Right atrium auricular region (tissue), 2 donors: ENCODE measurements around the gene KDM4B. TPM values are rescaled to one million over a fixed set of nuclear protein-coding genes. Genes with fewer than 3 reads are reported as not detected.

ENCODE experiments used
- DNase-seq: peaks from one replicate; pipeline ENCODE4 v3.0.0-alpha.2; 2019; ENCODE audit warnings: low spot score
- H3K27ac ChIP-seq, 2 donors: fragments of 200-600 bp; sonication (generic); 1 replicate in 1 of 2; 2 replicates in 1 of 2; pipeline ENCODE4 v1.5.1; 2016 to 2019
- H3K27me3 ChIP-seq, 2 donors: fragments of 200-600 bp; sonication (generic); one replicate each; pipeline versions ENCODE4 v1.5.1 to v1.6.0; 2017 to 2019
- H3K36me3 ChIP-seq: fragments of 200-600 bp; sonication (generic); one replicate; pipeline ENCODE4 v1.5.1; 2016
- H3K4me1 ChIP-seq, 2 donors: fragments of 200-600 bp; sonication (generic); one replicate each; pipeline versions ENCODE4 v1.5.1 to v1.6.0; 2017 to 2019
- H3K4me3 ChIP-seq, 2 donors: fragments of 200-600 bp; sonication (generic); 1 replicate in 1 of 2; 2 replicates in 1 of 2; pipeline ENCODE4 v1.5.1; 2017 to 2019; ENCODE audit warnings: mild to moderate bottlenecking in 1 of 2, moderate library complexity in 1 of 2
- H3K9me3 ChIP-seq, 2 donors: fragments of 200-600 bp; sonication (generic); one replicate each; pipeline ENCODE4 v1.5.1; 2019
- total RNA-seq, 2 donors: library from RNA; depleted of rRNA; stranded (reverse); fragments of >200 nt; gene quantifications; one replicate each; pipeline ENCODE4 v1.1.0, GENCODE V29; 2016
- TF ChIP-seq, protein P1 (sequence below), 2 donors: fragments of 200-600 bp; sonication (generic); IDR thresholded peaks; one replicate each; pipeline ENCODE4 v1.5.1; 2019; ENCODE audit warnings: antibody characterized with exemption in 2 of 2

Gene KDM4B
- total RNA-seq, 2 donors from 2014 or later = 17.6 to 26.0 TPM

DNA sequence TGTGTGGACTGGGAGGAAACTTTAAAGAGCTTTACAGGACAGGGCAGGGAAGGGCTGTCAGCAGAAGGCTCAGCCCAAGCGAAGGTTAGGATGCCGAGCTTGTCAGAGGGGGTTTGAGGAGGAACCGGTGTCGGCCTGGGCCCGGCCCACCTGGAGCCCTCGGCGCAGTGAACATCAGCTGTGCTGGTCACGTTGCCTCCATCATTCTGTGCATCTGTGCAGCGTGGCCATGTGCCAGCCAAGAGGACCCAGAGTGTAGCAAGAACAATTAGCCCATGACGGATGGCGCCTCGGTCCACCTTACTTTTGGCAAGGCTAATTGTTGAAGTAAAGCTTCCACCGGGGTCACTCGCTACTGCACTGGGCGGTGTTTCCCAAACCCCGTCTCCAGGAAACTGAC is 210.3 kb downstream of the KDM4B start:
- H3K4me3 ChIP-seq = no peak overlapping the region
- H3K27ac ChIP-seq = no peak overlapping the region
- TF ChIP-seq, protein P1, sequence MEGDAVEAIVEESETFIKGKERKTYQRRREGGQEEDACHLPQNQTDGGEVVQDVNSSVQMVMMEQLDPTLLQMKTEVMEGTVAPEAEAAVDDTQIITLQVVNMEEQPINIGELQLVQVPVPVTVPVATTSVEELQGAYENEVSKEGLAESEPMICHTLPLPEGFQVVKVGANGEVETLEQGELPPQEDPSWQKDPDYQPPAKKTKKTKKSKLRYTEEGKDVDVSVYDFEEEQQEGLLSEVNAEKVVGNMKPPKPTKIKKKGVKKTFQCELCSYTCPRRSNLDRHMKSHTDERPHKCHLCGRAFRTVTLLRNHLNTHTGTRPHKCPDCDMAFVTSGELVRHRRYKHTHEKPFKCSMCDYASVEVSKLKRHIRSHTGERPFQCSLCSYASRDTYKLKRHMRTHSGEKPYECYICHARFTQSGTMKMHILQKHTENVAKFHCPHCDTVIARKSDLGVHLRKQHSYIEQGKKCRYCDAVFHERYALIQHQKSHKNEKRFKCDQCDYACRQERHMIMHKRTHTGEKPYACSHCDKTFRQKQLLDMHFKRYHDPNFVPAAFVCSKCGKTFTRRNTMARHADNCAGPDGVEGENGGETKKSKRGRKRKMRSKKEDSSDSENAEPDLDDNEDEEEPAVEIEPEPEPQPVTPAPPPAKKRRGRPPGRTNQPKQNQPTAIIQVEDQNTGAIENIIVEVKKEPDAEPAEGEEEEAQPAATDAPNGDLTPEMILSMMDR (IDR thresholded peaks at IDR 0.05) = no peak
- H3K27me3 ChIP-seq = no peaks in the 10 kb centered on the region
- no peak for DNase-seq
- no peaks in the 10 kb centered on the region for H3K36me3 ChIP-seq
- H3K9me3 ChIP-seq = no peaks in the 10 kb centered on the region
- H3K4me1 ChIP-seq = no peaks in the 10 kb centered on the region

DNA sequence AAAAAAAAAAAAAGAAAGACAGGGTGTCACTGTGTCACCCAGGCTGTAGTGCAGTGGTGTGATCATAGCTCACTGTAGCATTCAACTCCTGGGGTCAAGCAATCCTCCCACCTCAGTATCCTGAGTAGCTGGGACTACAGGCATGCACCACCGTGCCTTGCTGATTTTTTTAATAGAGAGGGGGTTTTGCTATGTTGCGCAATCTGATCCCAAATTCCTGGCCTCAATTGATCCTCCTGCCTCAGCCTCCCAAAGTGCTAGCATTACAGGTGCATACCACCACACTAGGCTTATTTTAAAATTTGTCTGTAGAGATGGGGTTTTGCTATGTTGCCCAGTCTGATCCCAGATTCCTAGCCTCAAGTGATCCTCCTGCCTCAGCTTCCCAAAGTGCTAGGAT is 212.4 kb downstream of the KDM4B start:
- no peaks in the 10 kb centered on the region for H3K36me3 ChIP-seq
- H3K27ac ChIP-seq = no peak overlapping the region
- no peak overlapping the region for H3K4me3 ChIP-seq
- no peaks in the 10 kb centered on the region for H3K27me3 ChIP-seq
- no peak for DNase-seq
- no peaks in the 10 kb centered on the region for H3K9me3 ChIP-seq
- TF ChIP-seq, protein P1 (IDR thresholded peaks at IDR 0.05) = no peak
- no peaks in the 10 kb centered on the region for H3K4me1 ChIP-seq

DNA sequence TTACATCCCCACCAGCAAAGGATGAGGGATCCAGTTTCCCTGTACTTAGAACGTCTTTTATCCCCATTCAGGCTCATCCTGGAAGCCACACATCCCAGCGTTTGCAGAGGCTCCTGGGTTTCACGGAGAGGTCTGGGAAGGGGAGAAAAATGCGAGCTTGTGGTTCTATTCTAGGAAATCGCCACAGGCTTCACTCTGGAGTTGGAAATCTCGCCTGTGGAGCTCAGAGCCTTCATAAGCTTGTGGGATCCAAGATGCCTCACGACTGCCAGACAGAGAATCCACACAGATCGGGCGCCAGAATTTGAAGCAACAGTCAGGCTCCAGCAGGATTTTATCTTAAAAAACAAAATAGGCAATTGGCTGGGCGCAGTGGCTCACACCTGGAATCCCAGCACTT is 213.8 kb downstream of the KDM4B start:
- Histone ChIP-seq H3K4me1 (no peaks in the 10 kb centered on the region), H3K27ac (no peak overlapping the region), H3K9me3 (no peaks in the 10 kb centered on the region), H3K4me3 (no peak overlapping the region), H3K27me3 (no peaks in the 10 kb centered on the region), H3K36me3 (no peaks in the 10 kb centered on the region)
- no peak for DNase-seq
- TF ChIP-seq, protein P1 (IDR thresholded peaks at IDR 0.05) = no peak

DNA sequence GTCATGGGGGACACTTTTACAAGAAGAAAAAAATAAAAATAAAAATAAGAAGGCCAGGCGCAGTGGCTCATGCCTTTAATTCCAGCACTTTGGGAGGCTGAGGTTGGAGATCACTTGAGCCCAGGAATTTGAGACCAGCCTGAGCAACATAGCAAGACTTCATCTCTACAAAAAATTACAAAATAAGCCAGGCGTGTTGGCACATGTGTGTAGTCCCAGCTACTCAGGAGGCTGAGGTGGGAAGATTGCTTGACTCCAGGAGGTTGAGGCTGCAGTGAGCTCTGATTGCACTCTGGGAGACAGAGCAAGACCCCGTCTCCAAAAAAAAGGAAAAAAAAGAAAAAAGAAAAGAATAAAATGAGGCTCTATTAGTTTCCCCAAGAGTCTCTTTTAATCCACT is 214.7 kb downstream of the KDM4B start:
- H3K4me3 ChIP-seq = no peak overlapping the region
- H3K27me3 ChIP-seq = no peaks in the 10 kb centered on the region
- TF ChIP-seq, protein P1 (IDR thresholded peaks at IDR 0.05) = no peak
- H3K4me1 ChIP-seq = no peaks in the 10 kb centered on the region
- no peaks in the 10 kb centered on the region for H3K36me3 ChIP-seq
- DNase-seq = no peak
- no peak overlapping the region for H3K27ac ChIP-seq
- H3K9me3 ChIP-seq = no peaks in the 10 kb centered on the region

DNA sequence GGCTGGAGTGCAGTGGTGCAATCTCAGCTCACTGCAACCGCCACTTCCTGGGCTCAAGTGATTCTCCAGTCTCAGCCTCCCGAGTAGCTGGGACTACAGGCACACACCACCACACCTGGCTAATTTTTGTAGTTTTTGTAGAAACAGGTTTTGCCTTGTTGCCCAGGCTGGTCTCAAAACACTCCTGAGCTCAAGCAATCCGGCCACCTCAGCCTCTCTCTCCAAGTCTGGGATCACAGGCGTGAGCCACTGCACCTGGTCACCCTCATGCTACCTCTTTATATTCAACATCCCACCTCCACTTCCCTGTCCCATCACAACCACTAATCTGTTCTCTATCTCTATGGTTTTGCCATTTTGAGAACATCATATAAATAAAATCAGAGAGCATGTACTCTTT is 216.0 kb downstream of the KDM4B start:
- DNase-seq = no peak
- TF ChIP-seq, protein P1 (IDR thresholded peaks at IDR 0.05) = no peak
- H3K4me3 ChIP-seq = no peak overlapping the region

DNA sequence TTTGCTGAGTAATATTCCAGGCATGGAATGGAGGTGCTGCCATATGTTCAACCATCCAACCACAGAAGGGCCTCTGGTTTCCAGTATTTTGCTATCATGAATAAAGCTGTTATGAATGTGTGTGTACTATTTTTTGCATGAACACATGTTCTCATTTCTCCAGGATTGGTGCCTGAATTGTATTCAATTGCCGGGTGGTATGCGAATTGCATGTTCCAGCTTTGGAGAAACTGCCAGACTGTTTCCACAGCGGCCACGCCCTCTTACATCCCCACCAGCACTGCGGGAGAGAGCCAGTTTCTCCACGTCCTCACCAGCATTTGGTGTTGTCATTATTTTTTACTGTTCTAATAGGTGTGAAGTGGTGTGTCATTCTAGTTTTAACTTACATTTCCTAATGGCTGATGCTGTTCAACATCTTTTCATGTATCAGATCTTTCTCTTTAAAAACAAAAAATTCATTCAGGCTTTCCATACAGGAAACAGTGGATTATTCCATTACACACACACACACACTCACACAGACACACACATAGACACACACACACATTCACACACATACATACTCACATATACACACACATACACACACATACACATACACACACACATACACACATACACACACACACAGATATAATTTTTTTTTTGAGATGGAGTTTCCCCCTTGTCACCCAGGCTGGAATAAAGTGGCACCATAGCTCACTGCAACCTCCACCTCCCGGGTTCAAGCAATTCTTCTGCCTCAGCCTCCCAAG is 217.6 kb downstream of the KDM4B start:
- no peak overlapping the region for H3K27ac ChIP-seq
- H3K9me3 ChIP-seq = no peaks in the 10 kb centered on the region
- DNase-seq = peak; percentile 64
- no peaks in the 10 kb centered on the region for H3K27me3 ChIP-seq
- no peaks in the 10 kb centered on the region for H3K36me3 ChIP-seq
- TF ChIP-seq, protein P1 (IDR thresholded peaks at IDR 0.05) = no peak
- H3K4me3 ChIP-seq = no peak overlapping the region
- no peaks in the 10 kb centered on the region for H3K4me1 ChIP-seq

More for the DNA sequence above, 216.0 kb downstream of the KDM4B start:
- no peaks in the 10 kb centered on the region for H3K36me3 ChIP-seq
- no peaks in the 10 kb centered on the region for H3K9me3 ChIP-seq
- no peaks in the 10 kb centered on the region for H3K4me1 ChIP-seq
- no peak overlapping the region for H3K27ac ChIP-seq
- no peaks in the 10 kb centered on the region for H3K27me3 ChIP-seq
